Spinal cord (tissue), 10 donors: Measurements from ENCODE around the gene CENPA. TPM values are rescaled to one million over a fixed set of nuclear protein-coding genes. Genes with fewer than 3 reads are reported as not detected.
"Not testable (repeated sequence)": the region's sequence is repeated elsewhere in the genome, so short reads cannot be mapped to it uniquely, and the experiment has no call there.

Source experiments
- DNase-seq, 6 donors: peaks; one replicate each; pipeline versions ENCODE4 v3.0.0 to v3.0.0-alpha.2; 2013 to 2015; ENCODE audit warnings: low spot score in 6 of 6, low read depth in 4 of 6
- H3K27ac ChIP-seq: one replicate; pipeline ENCODE4 v1.5.1; 2013; ENCODE audit warnings: low read depth, low read length, control low read depth
- H3K27me3 ChIP-seq: one replicate; pipeline ENCODE4 v1.6.1; 2013; ENCODE audit warnings: low read length; ENCODE audit not compliant: control insufficient read depth, insufficient read depth
- H3K36me3 ChIP-seq: one replicate; pipeline ENCODE4 v1.6.1; 2013; ENCODE audit warnings: low read length; ENCODE audit not compliant: control insufficient read depth, insufficient read depth
- H3K4me1 ChIP-seq: one replicate; pipeline ENCODE4 v1.6.1; 2013; ENCODE audit warnings: low read length; ENCODE audit not compliant: control insufficient read depth, insufficient read depth
- H3K4me3 ChIP-seq: one replicate; pipeline ENCODE4 v1.5.1; 2013; ENCODE audit warnings: low read depth, low read length, control low read depth
- H3K9me3 ChIP-seq: one replicate; pipeline ENCODE4 v1.6.1; 2013; ENCODE audit warnings: low read length; ENCODE audit not compliant: control insufficient read depth, insufficient read depth
- WGBS: methylation state at CpG from one replicate; pipeline ENCODE4 v1.1.5; 2013; ENCODE audit warnings: missing lambda C conversion rate; ENCODE audit not compliant: insufficient coverage; 5-methylcytosine and 5-hydroxymethylcytosine counted together
- polyA plus RNA-seq, 2 donors: library from polyadenylated mRNA; unstranded; fragments of 120-200 nt; gene quantifications; one replicate each; pipeline ENCODE4 v1.2.1, GENCODE V29; 2013; ENCODE audit not compliant: insufficient read length in 2 of 2
- total RNA-seq, 2 donors: library from RNA; depleted of rRNA in 1 of 2; stranded (reverse); fragments of 120-200 nt in 1 of 2; fragments of >200 nt in 1 of 2; gene quantifications; one replicate each; pipeline versions ENCODE4 v1.2.3 to v1.2.4, GENCODE V29; 2013 to 2014
- donor health status: healthy.

CENPA gene
- total and polyA plus RNA-seq, 4 donors: 2.8 to 7.4 (median 5.3) TPM

- no peaks in the 10 kb centered on the region for H3K36me3 ChIP-seq
- 37% methylated on average over 5 of the region's 9 CpGs for WGBS
- H3K4me1 ChIP-seq: peaks cover 3% of the 10 kb centered on the region
- H3K9me3 ChIP-seq: no peaks in the 10 kb centered on the region
- no peaks in the 10 kb centered on the region for H3K27me3 ChIP-seq
- DNase-seq: peak; percentile 69 to 96 (median 84)
- no peak overlapping the region for H3K4me3 ChIP-seq
- no peak overlapping the region for H3K27ac ChIP-seq
These were observed 40.1 kb upstream of the CENPA start for GRCh38 chr2:26745609-26746327.

GRCh38 chr2:26746934-26747333, 38.9 kb upstream of the CENPA start:
- DNase-seq: no peak
- no peaks in the 10 kb centered on the region for H3K9me3 ChIP-seq
- peaks cover 3% of the 10 kb centered on the region for H3K4me1 ChIP-seq
- no peak overlapping the region for H3K27ac ChIP-seq
- H3K4me3 ChIP-seq: no peak overlapping the region
- no peaks in the 10 kb centered on the region for H3K36me3 ChIP-seq
- H3K27me3 ChIP-seq: no peaks in the 10 kb centered on the region
- 80% methylated on average over 2 of the region's 3 CpGs for WGBS

- H3K4me3 ChIP-seq, H3K27me3 ChIP-seq, H3K4me1 ChIP-seq, H3K9me3 ChIP-seq, H3K36me3 ChIP-seq, DNase-seq, H3K27ac ChIP-seq: not testable (repeated sequence)
- WGBS: no CpG with 5 or more reads among the region's 8 CpGs
These were observed 36.0 kb upstream of the CENPA start for GRCh38 chr2:26749787-26750420.

DNA sequence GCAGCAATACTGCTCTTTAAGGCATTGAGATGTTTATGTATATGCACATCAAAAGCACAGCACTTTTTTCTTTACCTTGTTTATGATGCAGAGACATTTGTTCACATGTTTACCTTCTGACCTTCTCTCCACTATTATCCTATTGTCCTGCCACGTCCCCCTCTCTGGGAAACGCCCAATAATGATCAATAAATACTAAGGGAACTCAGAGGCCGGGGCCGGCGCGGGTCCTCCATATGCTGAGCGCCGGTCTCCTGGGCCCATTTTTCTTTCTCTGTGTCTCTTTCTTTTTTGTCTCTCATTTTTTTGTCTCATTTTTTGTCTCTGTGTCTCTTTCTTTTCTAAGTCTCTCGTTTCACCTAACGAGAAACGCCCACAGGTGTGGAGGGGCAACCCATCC, 35.4 kb upstream of the CENPA start:
- H3K36me3 ChIP-seq, H3K27me3 ChIP-seq, H3K4me3 ChIP-seq, H3K4me1 ChIP-seq, H3K27ac ChIP-seq, H3K9me3 ChIP-seq, DNase-seq: not testable (repeated sequence)
- 68% methylated on average over 8 of the region's 11 CpGs for WGBS

- no peaks in the 10 kb centered on the region for H3K4me1 ChIP-seq
- H3K27me3 ChIP-seq: no peaks in the 10 kb centered on the region
- no CpG with 5 or more reads among the region's 3 CpGs for WGBS
- H3K4me3 ChIP-seq: no peak overlapping the region
- DNase-seq: peak in 2 of 6 donors; percentile 48 to 83
- no peaks in the 10 kb centered on the region for H3K9me3 ChIP-seq
- no peaks in the 10 kb centered on the region for H3K36me3 ChIP-seq
- H3K27ac ChIP-seq: no peak overlapping the region
These were observed 33.2 kb upstream of the CENPA start for GRCh38 chr2:26752656-26753055.

DNA sequence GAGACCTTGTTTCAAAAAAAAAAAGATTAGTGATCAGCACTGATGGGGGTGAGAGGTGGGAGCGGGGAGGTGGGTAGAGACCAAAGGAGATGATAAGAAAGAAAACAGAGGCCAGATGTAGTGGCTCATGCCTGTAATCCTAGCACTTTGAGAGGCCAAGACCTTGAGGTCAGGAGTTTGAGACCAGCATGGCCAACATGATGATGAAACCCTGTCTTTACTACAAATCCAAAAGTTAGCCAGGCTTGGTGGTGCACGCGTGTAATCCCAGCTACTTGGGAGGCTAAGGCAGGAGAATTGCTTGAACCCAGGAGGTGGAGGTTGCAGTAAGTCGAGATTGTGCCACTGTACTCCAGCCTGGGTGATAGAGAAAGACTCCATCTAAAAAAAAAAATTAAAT, 31.3 kb upstream of the CENPA start:
- Histone ChIP-seq H3K27ac (no peak overlapping the region), H3K27me3 (no peaks in the 10 kb centered on the region), H3K4me3 (no peak overlapping the region), H3K4me1 (no peaks in the 10 kb centered on the region), H3K9me3 (no peaks in the 10 kb centered on the region), H3K36me3 (no peaks in the 10 kb centered on the region)
- no peak for DNase-seq
- 100% methylated on average over 3 of the region's 4 CpGs for WGBS

DNA sequence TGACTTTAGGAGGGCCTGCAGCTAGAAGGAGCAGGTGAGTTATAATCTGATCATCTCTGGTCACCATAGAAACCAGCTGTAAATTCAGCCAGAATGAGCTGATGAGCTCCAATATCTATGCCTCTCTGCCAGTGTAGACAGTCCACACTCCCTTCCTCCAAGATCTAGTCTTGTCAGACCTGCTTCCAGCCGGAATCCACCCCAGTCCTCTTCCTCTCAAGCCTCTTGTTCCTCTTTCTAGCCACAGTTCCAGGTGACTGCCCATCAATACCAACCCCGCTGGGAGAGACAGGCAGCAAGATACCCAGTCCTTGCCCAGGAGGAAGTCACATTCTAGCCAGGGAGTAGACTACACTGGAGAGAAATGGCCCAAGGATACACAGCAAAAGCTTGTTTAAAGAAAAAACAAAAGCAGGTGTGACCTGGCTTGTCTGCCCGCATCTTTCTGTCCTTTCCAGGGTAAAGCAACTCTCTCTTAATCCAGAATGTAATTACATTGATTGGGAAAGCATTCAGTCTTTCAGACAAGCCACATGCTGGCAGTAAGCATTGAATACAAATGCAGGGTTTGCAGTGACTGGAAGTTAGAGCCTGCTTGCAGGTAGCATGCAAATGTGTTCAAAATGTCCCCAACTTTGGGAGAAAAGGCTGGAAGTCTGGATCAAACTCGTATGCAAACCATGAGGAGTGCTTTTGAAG, 30.7 kb upstream of the CENPA start:
- Histone ChIP-seq H3K27me3 (no peaks in the 10 kb centered on the region), H3K36me3 (no peaks in the 10 kb centered on the region), H3K9me3 (no peaks in the 10 kb centered on the region), H3K27ac (no peak overlapping the region), H3K4me3 (no peak overlapping the region), H3K4me1 (no peaks in the 10 kb centered on the region)
- WGBS: 56% methylated on average over 3 of the region's 4 CpGs
- DNase-seq: peak in 1 of 6 donors; percentile 42

DNA sequence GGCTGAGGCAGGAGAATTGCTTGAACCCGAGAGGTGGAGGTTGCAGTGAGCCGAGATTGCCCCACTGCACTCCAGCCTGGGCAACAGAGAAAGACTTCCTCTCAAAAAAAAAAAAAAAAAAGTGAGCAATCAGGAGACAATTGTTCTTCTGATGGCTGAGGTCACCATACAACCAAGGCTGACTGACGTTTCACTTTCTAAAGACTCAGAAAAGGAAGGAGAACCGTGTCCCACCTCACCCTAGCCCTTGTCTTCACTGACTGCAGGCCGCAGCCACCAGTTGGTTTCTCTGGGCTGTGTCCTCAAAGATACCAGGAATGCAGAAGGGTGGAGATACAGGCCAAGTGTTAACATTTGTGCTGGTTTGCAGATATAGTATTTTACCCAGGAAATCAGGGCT, 29.5 kb upstream of the CENPA start:
- Histone ChIP-seq H3K36me3 (no peaks in the 10 kb centered on the region), H3K4me3 (no peak overlapping the region), H3K9me3 (no peaks in the 10 kb centered on the region), H3K27me3 (no peaks in the 10 kb centered on the region), H3K4me1 (no peaks in the 10 kb centered on the region), H3K27ac (no peak overlapping the region)
- WGBS: 83% methylated on average over 1 of the region's 5 CpGs
- DNase-seq: no peak

DNA sequence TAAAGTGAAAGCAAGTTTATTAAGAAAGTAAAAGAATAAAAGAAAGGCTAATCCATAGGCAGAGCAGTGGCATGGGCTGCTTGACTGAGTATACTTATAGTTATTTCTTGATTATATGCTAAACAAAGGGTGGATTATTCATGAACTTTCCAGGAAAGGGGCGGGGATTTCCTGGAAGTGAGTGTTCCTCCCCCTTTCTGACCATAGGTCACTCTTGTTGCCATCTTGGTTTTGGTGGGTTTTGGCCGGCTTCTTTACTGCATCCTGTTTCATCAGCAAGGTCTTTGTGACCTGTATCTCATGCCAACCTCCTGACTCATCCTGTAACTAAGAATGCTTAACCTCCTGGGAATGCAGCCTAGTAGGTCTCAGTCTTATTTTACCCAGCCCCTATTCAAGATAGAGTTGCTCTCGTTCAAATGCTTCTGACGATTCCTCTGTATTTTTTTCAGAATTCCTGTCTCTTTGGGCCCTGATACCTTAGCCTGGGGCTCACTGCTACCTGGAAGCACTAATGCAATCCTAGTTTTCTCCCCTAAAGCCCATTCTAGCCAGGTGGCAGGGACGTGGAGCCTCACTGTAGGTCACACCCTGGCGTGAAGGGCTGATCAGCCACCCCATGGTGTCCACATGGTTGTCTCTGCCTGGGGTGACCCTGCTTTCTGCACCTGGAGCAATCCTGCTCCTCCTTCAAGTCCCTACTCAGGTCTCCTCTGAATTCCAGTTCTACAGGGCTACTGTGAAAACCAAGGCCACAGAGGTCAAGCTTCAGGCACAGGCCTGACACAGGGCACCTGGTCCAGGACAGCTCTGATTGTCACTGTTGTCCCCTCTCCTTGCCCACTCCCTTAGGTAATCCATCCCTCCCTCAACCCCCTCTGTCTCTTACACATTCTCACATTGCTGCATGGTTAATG, 27.7 kb upstream of the CENPA start:
- H3K27ac ChIP-seq: no peak overlapping the region
- 86% methylated on average over 5 of the region's 6 CpGs for WGBS
- H3K4me1 ChIP-seq: peaks cover under 1% of the 10 kb centered on the region

More for the DNA sequence above, 27.7 kb upstream of the CENPA start:
- no peaks in the 10 kb centered on the region for H3K27me3 ChIP-seq
- DNase-seq: peak in 1 of 6 donors; percentile 21
- no peaks in the 10 kb centered on the region for H3K9me3 ChIP-seq
- H3K4me3 ChIP-seq: no peak overlapping the region
- H3K36me3 ChIP-seq: no peaks in the 10 kb centered on the region
